SK-N-SH (cell line): ENCODE results near the gene CYP2A7. TPM values are rescaled to one million over a fixed set of nuclear protein-coding genes. Genes with fewer than 3 reads are reported as not detected.
"Not testable (repeated sequence)": the region's sequence is repeated elsewhere in the genome, so short reads cannot be mapped to it uniquely, and the experiment has no call there.

Experiments used
- CTCF ChIA-PET: fragments of 300-600, 350-600 bp; formaldehyde crosslinking; extraction: SDS; loops from one replicate; lab custom pipeline; 2021; lab: Yijun Ruan, JAX
- POLR2A ChIA-PET: fragments of 350-600 bp; sonication (Branson Sonifier 250); formaldehyde crosslinking; extraction: SDS; loops from one replicate; lab custom pipeline; 2020; ENCODE audit warnings: antibody characterized with exemption, inconsistent platforms; lab: Yijun Ruan, JAX
- DNase-seq: peaks from one replicate; pipeline ENCODE4 v3.0.0; 2012
- H2AFZ ChIP-seq: fragments of 200-600 bp; sonication (generic); 2 replicates; pipeline ENCODE4 v1.8.1; 2016; ENCODE audit warnings: antibody characterized with exemption, mild to moderate bottlenecking, low read depth
- H3F3A ChIP-seq: fragments of 200-600 bp; sonication (generic); replicated peaks from 2 replicates; pipeline ENCODE3; 2016; ENCODE audit warnings: antibody characterized with exemption, mild to moderate bottlenecking; ENCODE audit not compliant: insufficient read depth
- H3K27ac ChIP-seq, 2 experiments: fragments of 200-500 bp in 1 of 2; fragments of 200-600 bp in 1 of 2; sonication (Bioruptor generic) in 1 of 2; sonication (generic), shearing (Covaris generic) in 1 of 2; 2 replicates each; pipeline versions ENCODE4 v1.5.1 to v1.6.1; 2014 to 2016; ENCODE audit warnings: low read depth in 2 of 2, inconsistent platforms in 1 of 2, low read length in 1 of 2, mild to moderate bottlenecking in 1 of 2, mixed read lengths in 1 of 2
- H3K27me3 ChIP-seq: fragments of 200-600 bp; sonication (generic), shearing (Covaris generic); 2 replicates; pipeline ENCODE4 v1.6.1; 2016; ENCODE audit warnings: mixed run types; ENCODE audit not compliant: insufficient read depth
- H3K36me3 ChIP-seq, 2 experiments: fragments of 200-500 bp in 1 of 2; fragments of 200-600 bp in 1 of 2; sonication (Bioruptor generic) in 1 of 2; sonication (generic) in 1 of 2; replicated peaks in 1 of 2; 2 replicates each; pipeline versions ENCODE3 to v1.5.1; 2014 to 2016; ENCODE audit warnings: low read length in 1 of 2, mild to moderate bottlenecking in 1 of 2; ENCODE audit not compliant: insufficient read depth in 2 of 2, control insufficient read depth in 1 of 2
- H3K4me1 ChIP-seq, 2 experiments: fragments of 200-500 bp in 1 of 2; fragments of 200-600 bp in 1 of 2; sonication (Bioruptor generic) in 1 of 2; sonication (generic), shearing (Covaris generic) in 1 of 2; 2 replicates each; pipeline versions ENCODE4 v1.5.1 to v1.6.1; 2014 to 2016; ENCODE audit warnings: low read depth in 1 of 2, low read length in 1 of 2, mixed run types in 1 of 2; ENCODE audit not compliant: insufficient read depth in 2 of 2, control insufficient read depth in 1 of 2
- H3K4me2 ChIP-seq: fragments of 200-600 bp; sonication (generic), shearing (Covaris generic); 2 replicates; pipeline ENCODE4 v1.6.1; 2017; ENCODE audit warnings: mixed run types
- H3K4me3 ChIP-seq, 2 experiments: fragments of 200-500 bp in 1 of 2; fragments of 200-600 bp in 1 of 2; sonication (Bioruptor generic) in 1 of 2; sonication (generic), shearing (Covaris generic) in 1 of 2; 2 replicates each; pipeline versions ENCODE4 v1.5.1 to v1.8.1; 2014 to 2016; ENCODE audit warnings: low read depth in 2 of 2, inconsistent platforms in 1 of 2, low read length in 1 of 2, mild to moderate bottlenecking in 1 of 2, mixed read lengths in 1 of 2, moderate library complexity in 1 of 2
- H3K79me2 ChIP-seq: fragments of 200-600 bp; sonication (generic); 2 replicates; pipeline ENCODE4 v1.8.1; 2017; ENCODE audit warnings: mild to moderate bottlenecking; ENCODE audit not compliant: insufficient read depth
- H3K9ac ChIP-seq: fragments of 200-600 bp; sonication (generic); 2 replicates; pipeline ENCODE4 v1.6.1; 2017; ENCODE audit warnings: mixed run types
- H3K9me2 ChIP-seq: fragments of 200-600 bp; sonication (generic); 2 replicates; pipeline ENCODE4 v1.6.1; 2017; ENCODE audit warnings: mixed run types
- H3K9me3 ChIP-seq: fragments of 200-600 bp; sonication (generic); 2 replicates; pipeline ENCODE4 v1.6.1; 2017; ENCODE audit warnings: mixed run types, mild to moderate bottlenecking, moderate library complexity
- H4K20me1 ChIP-seq: fragments of 200-600 bp; sonication (generic); 2 replicates; pipeline ENCODE4 v1.6.1; 2017; ENCODE audit warnings: mild to moderate bottlenecking, mixed run types; ENCODE audit not compliant: insufficient read depth
- WGBS: methylation state at CpG from one replicate; pipeline ENCODE4 v1.1.6; 2017; ENCODE audit warnings: low lambda C conversion rate; 5-methylcytosine and 5-hydroxymethylcytosine counted together
- polyA plus RNA-seq, 3 experiments: library from polyadenylated mRNA; depleted of rRNA; stranded (reverse); fragments of >200 nt; gene quantifications; 2 replicates each; pipeline ENCODE4 v1.2.3, GENCODE V29; 2012

The CYP2A7 gene
- polyA plus RNA-seq, 1 of the 3 experiments (the other 2 are of a cell fraction) = not detected

DNA sequence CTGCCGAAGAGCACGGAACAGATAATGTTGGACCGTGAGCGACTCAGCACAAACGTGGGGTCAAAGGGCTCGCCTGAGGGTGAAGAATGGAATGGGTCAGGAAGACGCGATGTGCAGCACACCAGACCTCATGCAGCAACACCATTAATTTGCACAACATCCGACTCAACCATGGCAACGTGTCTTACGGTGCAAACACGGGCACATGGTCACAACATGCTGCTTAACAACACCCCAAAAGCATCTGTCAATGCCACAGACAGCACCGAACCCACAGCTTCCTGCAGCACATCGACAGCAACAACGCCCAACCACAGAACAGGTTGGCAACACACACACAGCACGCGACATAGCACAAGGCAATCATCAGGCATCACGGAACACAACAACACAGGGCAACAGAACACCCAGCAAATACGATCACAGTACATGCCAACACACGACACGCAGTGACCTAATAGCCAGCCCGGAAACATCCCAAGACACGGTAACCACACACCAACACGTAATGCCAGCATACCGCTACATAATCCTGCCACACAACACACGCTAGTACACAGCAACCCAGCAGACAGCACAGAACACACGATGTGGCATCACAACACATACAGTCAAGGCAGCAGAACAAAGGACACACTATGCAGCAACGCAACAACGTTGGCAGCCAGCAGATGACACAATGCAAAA is 55.2 kb downstream of the CYP2A7 start:
- H3K9me3 ChIP-seq, H3K4me1 ChIP-seq, H3K27me3 ChIP-seq, POLR2A ChIA-PET, H3K27ac ChIP-seq, H3K79me2 ChIP-seq, H3K9me2 ChIP-seq, DNase-seq, H3F3A ChIP-seq, H3K9ac ChIP-seq, H3K4me2 ChIP-seq, CTCF ChIA-PET, H4K20me1 ChIP-seq, H2AFZ ChIP-seq, H3K4me3 ChIP-seq: not testable (repeated sequence)
- 92% methylated on average over 29 of the region's 29 CpGs for WGBS
- peaks cover 3 to 24% of the 10 kb centered on the region in 2 experiments for H3K36me3 ChIP-seq

DNA sequence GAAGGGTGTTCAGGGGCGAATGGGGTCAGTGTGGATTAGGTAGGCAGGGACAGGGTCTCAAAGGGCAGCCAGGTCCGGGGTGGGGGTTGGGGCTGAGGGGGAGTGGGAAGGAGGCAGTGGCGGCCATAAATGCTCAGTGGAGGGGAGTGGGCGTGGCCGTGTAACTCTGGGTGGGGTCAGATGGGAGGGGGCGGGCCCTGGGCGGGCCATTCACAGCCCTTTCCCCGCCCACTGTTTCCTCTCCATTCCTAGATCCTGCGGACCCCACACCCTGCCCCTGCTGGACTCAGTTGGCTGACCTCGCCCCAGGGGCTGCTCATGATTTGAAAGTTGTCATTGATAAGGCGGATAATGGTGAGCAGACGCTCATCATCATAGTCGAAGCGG is 55.7 kb downstream of the CYP2A7 start:
- WGBS = 84% methylated on average over 11 of the region's 14 CpGs
- H3K4me1 ChIP-seq, POLR2A ChIA-PET, DNase-seq, H3K4me3 ChIP-seq, H2AFZ ChIP-seq, H4K20me1 ChIP-seq, H3K27me3 ChIP-seq, H3K4me2 ChIP-seq, H3K9ac ChIP-seq, H3K9me3 ChIP-seq, H3F3A ChIP-seq, H3K79me2 ChIP-seq, H3K9me2 ChIP-seq, CTCF ChIA-PET, H3K27ac ChIP-seq: not testable (repeated sequence)
- H3K36me3 ChIP-seq = peaks cover 3 to 24% of the 10 kb centered on the region in 2 experiments

DNA sequence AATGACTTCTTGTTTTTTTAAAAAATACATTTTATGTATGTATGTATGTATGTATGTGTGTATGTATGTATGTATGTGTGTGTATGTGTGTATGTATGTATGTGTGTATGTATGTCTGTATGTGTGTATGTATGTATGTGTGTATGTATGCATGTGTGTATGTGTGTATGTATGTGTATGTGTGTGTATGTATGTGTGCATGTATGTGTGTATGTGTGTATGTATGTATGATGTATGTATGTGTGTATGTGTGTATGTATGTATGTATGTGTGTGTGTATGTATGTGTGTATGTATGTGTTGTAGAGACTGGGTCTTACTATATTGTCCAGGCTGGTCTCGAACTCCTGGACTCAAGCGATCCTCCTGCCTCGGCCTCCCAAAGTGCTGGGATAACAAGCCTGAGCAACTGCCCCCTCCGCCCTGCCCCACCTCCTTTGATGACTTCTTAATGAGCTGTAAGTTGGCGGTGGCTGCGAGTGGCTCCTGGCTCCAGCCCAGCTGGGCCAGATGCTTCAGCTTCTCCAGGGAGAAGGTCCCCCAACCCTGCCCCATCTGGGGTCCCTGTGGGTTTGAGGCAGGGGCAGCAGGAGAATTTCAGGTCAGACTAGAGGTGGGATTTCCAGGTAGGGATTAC is 56.5 kb downstream of the CYP2A7 start:
- POLR2A ChIA-PET, H3K4me1 ChIP-seq, H2AFZ ChIP-seq, H3K27me3 ChIP-seq, H3K79me2 ChIP-seq, H3K4me2 ChIP-seq, H3K27ac ChIP-seq, DNase-seq, H3K9me2 ChIP-seq, H4K20me1 ChIP-seq, H3K9me3 ChIP-seq, H3F3A ChIP-seq, H3K9ac ChIP-seq, H3K4me3 ChIP-seq: not testable (repeated sequence)
- no CpG with 5 or more reads among the region's 6 CpGs for WGBS
- H3K36me3 ChIP-seq = peaks cover 3 to 22% of the 10 kb centered on the region in 2 experiments
- CTCF ChIA-PET = interaction anchor here (1.4 kb wide), 1 partner anchor 9 kb away, joined by 3 read pairs; no protein-coding TSS in a partner anchor

Other genes starting within 250 kb of the CYP2A7 start
- gene NUMBL, start 191.6 kb downstream of the CYP2A7 start, polyA plus RNA-seq (2012; rRNA removed) = 38.8 and 54.6 TPM in 2 replicates
- 41.9 and 43.8 TPM in 2 replicates for gene COQ8B, start 165.3 kb downstream of the CYP2A7 start, polyA plus RNA-seq (2012; rRNA removed)
- 6.3 and 7.4 TPM in 2 replicates for gene ITPKC, start 165.1 kb downstream of the CYP2A7 start, polyA plus RNA-seq (2012; rRNA removed)
- gene ACTMAP, start 131.8 kb downstream of the CYP2A7 start, polyA plus RNA-seq (2012; rRNA removed) = 4.5 and 6.4 TPM in 2 replicates
- 69.5 and 121 TPM in 2 replicates for gene SNRPA, start 131.0 kb downstream of the CYP2A7 start, polyA plus RNA-seq (2012; rRNA removed)
- gene MIA, start 106.7 kb downstream of the CYP2A7 start, polyA plus RNA-seq (2012; rRNA removed) = 0.47 TPM in 1 of 2 replicates, not detected in the other
- 49.1 and 53.2 TPM in 2 replicates for gene RAB4B, start 104.0 kb downstream of the CYP2A7 start, polyA plus RNA-seq (2012; rRNA removed)
- 39.7 and 43.0 TPM in 2 replicates for gene EGLN2, start 83.0 kb downstream of the CYP2A7 start, polyA plus RNA-seq (2012; rRNA removed)
- not detected in 2 replicates for gene CYP2A6, start 31.8 kb downstream of the CYP2A7 start, polyA plus RNA-seq (2012; rRNA removed)
- not detected in 2 replicates for gene CYP2B6, start 109.1 kb upstream of the CYP2A7 start, polyA plus RNA-seq (2012; rRNA removed)
- gene CYP2A13, start 206.2 kb upstream of the CYP2A7 start, polyA plus RNA-seq (2012; rRNA removed) = not detected in 2 replicates
- gene CYP2F1, start 232.2 kb upstream of the CYP2A7 start, polyA plus RNA-seq (2012; rRNA removed) = not detected in 2 replicates